Hepatocyte (in vitro differentiated cells): ENCODE measurements around the gene FREM3. TPM values are rescaled to one million over a fixed set of nuclear protein-coding genes. Genes with fewer than 3 reads are reported as not detected.

Source experiments
- DNase-seq: peaks from one replicate; pipeline ENCODE4 v3.0.0-alpha.2; 2016; ENCODE audit warnings: low spot score
- H2AFZ ChIP-seq: fragments of 200-600 bp; sonication (generic); 2 replicates; pipeline ENCODE4 v1.6.0; 2016; ENCODE audit warnings: antibody characterized with exemption, mild to moderate bottlenecking
- H3K27ac ChIP-seq: fragments of 200-600 bp; sonication (generic); 2 replicates; pipeline ENCODE4 v1.5.1; 2016; ENCODE audit warnings: mild to moderate bottlenecking
- H3K27me3 ChIP-seq: fragments of 200-600 bp; sonication (generic); 2 replicates; pipeline ENCODE4 v1.6.1; 2016
- H3K36me3 ChIP-seq: fragments of 200-600 bp; sonication (generic); replicated peaks from 2 replicates; pipeline ENCODE4 v1.5.1; 2016; ENCODE audit warnings: low read depth; ENCODE audit not compliant: insufficient read depth
- H3K4me1 ChIP-seq: fragments of 200-600 bp; sonication (generic); 2 replicates; pipeline ENCODE4 v1.5.1; 2016; ENCODE audit warnings: mild to moderate bottlenecking, moderate library complexity; ENCODE audit not compliant: insufficient read depth
- H3K4me2 ChIP-seq: fragments of 200-600 bp; sonication (generic); 2 replicates; pipeline ENCODE4 v1.6.0; 2016
- H3K4me3 ChIP-seq: fragments of 200-600 bp; sonication (generic); 2 replicates; pipeline ENCODE4 v1.5.1; 2016; ENCODE audit warnings: mild to moderate bottlenecking
- H3K79me2 ChIP-seq: fragments of 200-600 bp; sonication (generic); 2 replicates; pipeline ENCODE4 v1.6.0; 2017; ENCODE audit warnings: mild to moderate bottlenecking
- H3K9me2 ChIP-seq: fragments of 200-600 bp; sonication (generic); replicated peaks from 2 replicates; pipeline ENCODE4 v1.6.0; 2017; ENCODE audit warnings: mild to moderate bottlenecking; ENCODE audit not compliant: insufficient read depth
- H3K9me3 ChIP-seq: fragments of 200-600 bp; sonication (generic); 2 replicates; pipeline ENCODE4 v1.5.1; 2016; ENCODE audit warnings: low read depth, mild to moderate bottlenecking
- H4K20me1 ChIP-seq: fragments of 200-600 bp; sonication (generic); 2 replicates; pipeline ENCODE4 v1.6.0; 2016; ENCODE audit warnings: mild to moderate bottlenecking; ENCODE audit not compliant: insufficient read depth, poor library complexity, severe bottlenecking
- EZH2 ChIP-seq: fragments of 200-600 bp; sonication (generic); IDR thresholded peaks from 2 replicates; pipeline ENCODE4 v1.6.1; 2016; ENCODE audit warnings: antibody characterized with exemption, mild to moderate bottlenecking, borderline replicate concordance
- EZH2phosphoT487 ChIP-seq: fragments of 200-600 bp; sonication (generic); IDR thresholded peaks from one replicate; pipeline ENCODE4 v1.6.1; 2018; ENCODE audit warnings: antibody characterized with exemption, mild to moderate bottlenecking, low read depth, moderate library complexity; ENCODE audit not compliant: unreplicated experiment, severe bottlenecking
- WGBS: methylation state at CpG from one replicate; pipeline ENCODE4 v1.1.6; 2016; ENCODE audit warnings: low lambda C conversion rate; ENCODE audit errors: missing lambda C conversion rate; 5-methylcytosine and 5-hydroxymethylcytosine counted together
- polyA plus RNA-seq: library from polyadenylated mRNA; unstranded; fragments of >200 nt; fragmentation: Nextera tagmentation; extraction: Ambion mirVana; gene quantifications from 2 replicates; pipeline ENCODE4 v1.2.1, GENCODE V29; 2016
- total RNA-seq: library from RNA; depleted of rRNA; stranded (reverse); fragments of >200 nt; gene quantifications from 2 replicates; pipeline ENCODE4 v1.2.3, GENCODE V29; 2014
- TF ChIP-seq, protein P1 (sequence below): fragments of 200-600 bp; sonication (generic); IDR thresholded peaks from 2 replicates; pipeline ENCODE4 v1.5.1; 2016; ENCODE audit warnings: antibody characterized with exemption, mild to moderate bottlenecking; ENCODE audit not compliant: poor library complexity

The FREM3 gene
- total and polyA plus RNA-seq, 2 experiments from 2014 or later = 0.23 TPM; not detected in 1

DNA sequence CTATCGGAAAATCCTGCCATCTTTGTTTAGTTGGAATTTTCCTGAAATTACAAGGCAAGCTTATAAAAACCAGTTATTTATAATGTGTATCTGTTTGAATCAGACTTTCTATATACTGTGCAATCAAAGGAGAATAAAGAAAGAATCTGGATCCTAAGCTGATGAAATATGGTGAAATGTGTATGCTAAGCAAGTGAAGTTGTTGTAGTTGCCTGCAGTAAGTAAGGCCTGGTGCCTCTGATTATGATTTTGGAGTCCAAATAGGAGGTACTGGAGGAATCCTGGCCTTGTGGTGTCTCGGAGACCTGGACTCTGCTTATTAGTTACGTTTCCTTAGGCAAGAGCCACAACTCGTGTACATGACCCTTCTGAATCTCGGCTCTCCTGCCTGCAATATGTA, 13.1 kb upstream of the FREM3 start:
- H3K9me3 ChIP-seq = no peaks in the 10 kb centered on the region
- no peak overlapping the region for H2AFZ ChIP-seq
- H3K9me2 ChIP-seq = no peaks in the 10 kb centered on the region
- H3K27ac ChIP-seq = no peak overlapping the region
- 83% methylated on average over 5 of the region's 5 CpGs for WGBS
- no peaks in the 10 kb centered on the region for H3K36me3 ChIP-seq
- no peaks in the 10 kb centered on the region for H3K27me3 ChIP-seq
- no peak overlapping the region for H3K4me2 ChIP-seq
- no peak for DNase-seq
- no peaks in the 10 kb centered on the region for H3K79me2 ChIP-seq
- TF ChIP-seq EZH2phosphoT487 (no peak), EZH2 (no peak)
- TF ChIP-seq, protein P1, sequence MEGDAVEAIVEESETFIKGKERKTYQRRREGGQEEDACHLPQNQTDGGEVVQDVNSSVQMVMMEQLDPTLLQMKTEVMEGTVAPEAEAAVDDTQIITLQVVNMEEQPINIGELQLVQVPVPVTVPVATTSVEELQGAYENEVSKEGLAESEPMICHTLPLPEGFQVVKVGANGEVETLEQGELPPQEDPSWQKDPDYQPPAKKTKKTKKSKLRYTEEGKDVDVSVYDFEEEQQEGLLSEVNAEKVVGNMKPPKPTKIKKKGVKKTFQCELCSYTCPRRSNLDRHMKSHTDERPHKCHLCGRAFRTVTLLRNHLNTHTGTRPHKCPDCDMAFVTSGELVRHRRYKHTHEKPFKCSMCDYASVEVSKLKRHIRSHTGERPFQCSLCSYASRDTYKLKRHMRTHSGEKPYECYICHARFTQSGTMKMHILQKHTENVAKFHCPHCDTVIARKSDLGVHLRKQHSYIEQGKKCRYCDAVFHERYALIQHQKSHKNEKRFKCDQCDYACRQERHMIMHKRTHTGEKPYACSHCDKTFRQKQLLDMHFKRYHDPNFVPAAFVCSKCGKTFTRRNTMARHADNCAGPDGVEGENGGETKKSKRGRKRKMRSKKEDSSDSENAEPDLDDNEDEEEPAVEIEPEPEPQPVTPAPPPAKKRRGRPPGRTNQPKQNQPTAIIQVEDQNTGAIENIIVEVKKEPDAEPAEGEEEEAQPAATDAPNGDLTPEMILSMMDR = no peak
- no peaks in the 10 kb centered on the region for H3K4me1 ChIP-seq
- no peak overlapping the region for H3K4me3 ChIP-seq
- H4K20me1 ChIP-seq = no peaks in the 10 kb centered on the region

DNA sequence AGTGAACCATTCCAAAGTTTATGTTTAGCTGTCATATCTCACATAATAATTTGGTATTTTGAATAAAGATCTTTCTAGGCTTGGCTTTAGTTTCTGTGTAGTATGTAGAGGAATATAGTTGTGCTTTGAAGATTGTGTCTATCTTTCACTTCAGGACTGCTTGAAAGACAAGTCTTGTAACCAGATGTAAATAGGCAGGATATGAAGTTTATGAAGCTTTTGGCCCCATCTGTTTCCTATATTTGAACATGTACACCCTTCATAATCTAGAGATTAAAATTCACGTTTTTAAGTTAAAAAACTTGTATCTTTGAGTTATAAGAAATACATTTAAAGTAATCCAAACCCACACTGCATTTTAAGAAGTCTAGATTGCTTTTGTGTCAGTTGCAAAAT, 11.7 kb upstream of the FREM3 start:
- no peaks in the 10 kb centered on the region for H3K9me2 ChIP-seq
- H4K20me1 ChIP-seq = no peaks in the 10 kb centered on the region
- no peak overlapping the region for H2AFZ ChIP-seq
- no peak for DNase-seq
- H3K4me3 ChIP-seq = no peak overlapping the region
- H3K4me2 ChIP-seq = no peak overlapping the region
- no peaks in the 10 kb centered on the region for H3K27me3 ChIP-seq
- H3K79me2 ChIP-seq = no peaks in the 10 kb centered on the region
- H3K27ac ChIP-seq = no peak overlapping the region
- H3K36me3 ChIP-seq = no peaks in the 10 kb centered on the region
- no peaks in the 10 kb centered on the region for H3K4me1 ChIP-seq
- TF ChIP-seq EZH2 (no peak), EZH2phosphoT487 (no peak)
- TF ChIP-seq, protein P1 = no peak
- H3K9me3 ChIP-seq = no peaks in the 10 kb centered on the region
- 41% methylated on average over 1 of the region's 1 CpG for WGBS

DNA sequence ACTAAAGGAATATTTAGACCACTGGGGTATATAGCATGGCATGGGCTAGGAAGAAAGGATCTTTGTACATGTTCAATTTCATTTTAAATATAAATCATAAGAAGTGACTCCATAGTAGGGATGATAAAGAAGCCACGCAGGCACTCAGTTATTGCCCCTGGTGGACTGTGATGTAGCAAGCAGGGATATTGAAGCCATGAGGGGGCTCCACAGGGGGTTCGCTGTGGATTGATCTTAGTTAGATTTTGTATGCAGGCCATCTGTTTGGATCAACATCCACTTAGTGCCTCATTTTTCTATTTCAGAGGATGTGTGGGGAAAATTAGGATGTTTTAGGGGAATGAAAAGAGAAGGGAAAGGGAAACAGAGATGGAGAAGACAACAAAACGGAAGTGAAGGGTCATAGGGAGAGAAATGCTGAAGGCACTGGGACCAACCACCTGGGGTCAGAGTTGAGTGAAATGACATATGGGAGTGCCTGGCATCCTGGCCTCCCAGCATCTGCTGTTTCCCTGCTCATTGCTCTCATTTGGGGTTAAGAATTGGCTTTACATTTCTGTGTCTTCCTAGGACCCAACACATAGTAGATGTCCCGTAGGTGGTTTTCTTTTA, 11.2 kb upstream of the FREM3 start:
- no peaks in the 10 kb centered on the region for H3K36me3 ChIP-seq
- no peaks in the 10 kb centered on the region for H3K9me2 ChIP-seq
- H3K79me2 ChIP-seq = no peaks in the 10 kb centered on the region
- no peaks in the 10 kb centered on the region for H3K4me1 ChIP-seq
- H3K27me3 ChIP-seq = no peaks in the 10 kb centered on the region
- H3K4me2 ChIP-seq = no peak overlapping the region
- no peaks in the 10 kb centered on the region for H3K9me3 ChIP-seq
- H3K27ac ChIP-seq = no peak overlapping the region
- TF ChIP-seq EZH2phosphoT487 (no peak), EZH2 (no peak)
- TF ChIP-seq, protein P1 = no peak
- H2AFZ ChIP-seq = no peak overlapping the region
- H4K20me1 ChIP-seq = no peaks in the 10 kb centered on the region
- no peak overlapping the region for H3K4me3 ChIP-seq
- DNase-seq = no peak
- 76% methylated on average over 4 of the region's 4 CpGs for WGBS
